HG03045 (cell line): ENCODE data around the gene ADAMTSL5.

Source experiments
- ATAC-seq: cut with Tn5 transposase; IDR thresholded peaks from one replicate; pipeline ENCODE4 v1.9.1; 2021; ENCODE audit warnings: mild to moderate bottlenecking, moderate library complexity; ENCODE audit not compliant: unreplicated experiment

Gene ADAMTSL5

GRCh38 chr19:1496714-1497577 lies 15.9 kb downstream of the ADAMTSL5 start:
- ATAC-seq: no peak

- ATAC-seq: no peak
Measured at GRCh38 chr19:1495799-1496713, 16.8 kb downstream of the ADAMTSL5 start.

GRCh38 chr19:1495051-1495798 lies 17.6 kb downstream of the ADAMTSL5 start:
- ATAC-seq: no peak

- ATAC-seq: no peak
Measured at GRCh38 chr19:1494115-1494815, 18.6 kb downstream of the ADAMTSL5 start.

GRCh38 chr19:1492474-1493006 lies 20.3 kb downstream of the ADAMTSL5 start:
- no peak for ATAC-seq

GRCh38 chr19:1491849-1492170 lies 21.0 kb downstream of the ADAMTSL5 start:
- no peak for ATAC-seq

- no peak for ATAC-seq
Measured at GRCh38 chr19:1491114-1491848, 21.5 kb downstream of the ADAMTSL5 start, which contains the start of gene REEP6. Gene REEP6, plus strand, starts transcription at chr19:1491181. Its CDS starts 89 bp downstream, at chr19:1491270.

- ATAC-seq: peak; percentile 79
Measured at GRCh38 chr19:1490311-1491113, 22.3 kb downstream of the ADAMTSL5 start, which contains the start of gene PCSK4. Gene PCSK4, minus strand, starts transcription at chr19:1490350. Its CDS starts 4 bp downstream, at chr19:1490346.

GRCh38 chr19:1489463-1490310 lies 23.1 kb downstream of the ADAMTSL5 start:
- no peak for ATAC-seq

- ATAC-seq: no peak
Measured at GRCh38 chr19:1488282-1488601, 24.6 kb downstream of the ADAMTSL5 start.

- ATAC-seq: no peak
Measured at GRCh38 chr19:1487576-1488281, 25.1 kb downstream of the ADAMTSL5 start.

- ATAC-seq: no peak
Measured at GRCh38 chr19:1486720-1487575, 25.9 kb downstream of the ADAMTSL5 start.

GRCh38 chr19:1483979-1484428 lies 28.8 kb downstream of the ADAMTSL5 start:
- no peak for ATAC-seq

- ATAC-seq: no peak
Measured at GRCh38 chr19:1483131-1483978, 29.5 kb downstream of the ADAMTSL5 start.
